ENCODE results near the gene LDLRAD3.

LDLRAD3 gene

DNA sequence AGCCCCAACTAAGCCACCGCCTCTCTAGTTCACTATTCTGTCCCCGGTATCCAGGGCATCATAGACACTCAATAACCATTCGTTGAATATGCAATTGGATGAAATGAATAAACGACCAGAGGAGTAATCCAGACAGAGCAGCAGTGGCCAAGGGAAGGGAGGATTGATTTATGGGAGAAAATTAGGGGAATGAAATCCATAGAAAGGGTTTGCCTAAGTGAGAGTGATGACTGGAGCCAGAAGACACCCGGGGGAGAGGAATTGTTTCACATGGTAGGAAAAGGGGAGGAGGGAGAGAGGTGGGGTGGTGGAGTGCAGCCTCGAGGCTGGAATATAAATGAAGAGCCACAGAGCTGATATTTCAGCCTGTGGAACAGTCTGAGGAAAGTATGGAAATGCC lies 177.2 kb downstream of the LDLRAD3 start:
- Histone ChIP-seq H3K27ac (ENCODE audit: low read depth, low read length) (no peak overlapping the region), H3K27me3 (ENCODE audit: control insufficient read depth, insufficient read depth, low read length) (no peaks in the 10 kb centered on the region), H3K36me3 (ENCODE audit: control insufficient read depth, insufficient read depth, low read length) (no peaks in the 10 kb centered on the region), H3K4me1 (ENCODE audit: control insufficient read depth, insufficient read depth, low read length) (no peaks in the 10 kb centered on the region), H3K4me3 (ENCODE audit: low read length) (no peak overlapping the region), H3K9ac (ENCODE audit: low read length) (no peak overlapping the region)

- H3K9ac ChIP-seq (ENCODE audit: low read length), result no peak overlapping the region
- H3K36me3 ChIP-seq (ENCODE audit: control insufficient read depth, insufficient read depth, low read length), result no peaks in the 10 kb centered on the region
- no peak overlapping the region for H3K27ac ChIP-seq (ENCODE audit: low read depth, low read length)
- no peak overlapping the region for H3K4me3 ChIP-seq (ENCODE audit: low read length)
- no peaks in the 10 kb centered on the region for H3K4me1 ChIP-seq (ENCODE audit: control insufficient read depth, insufficient read depth, low read length)
- no peaks in the 10 kb centered on the region for H3K27me3 ChIP-seq (ENCODE audit: control insufficient read depth, insufficient read depth, low read length)
These were observed 178.8 kb downstream of the LDLRAD3 start for GRCh38 chr11:36122671-36123070.

GRCh38 chr11:36123336-36124101 lies 179.7 kb downstream of the LDLRAD3 start:
- no peak overlapping the region for H3K27ac ChIP-seq (ENCODE audit: low read depth, low read length)
- no peaks in the 10 kb centered on the region for H3K27me3 ChIP-seq (ENCODE audit: control insufficient read depth, insufficient read depth, low read length)
- no peak overlapping the region for H3K4me3 ChIP-seq (ENCODE audit: low read length)
- no peaks in the 10 kb centered on the region for H3K4me1 ChIP-seq (ENCODE audit: control insufficient read depth, insufficient read depth, low read length)
- H3K9ac ChIP-seq (ENCODE audit: low read length), result no peak overlapping the region
- no peaks in the 10 kb centered on the region for H3K36me3 ChIP-seq (ENCODE audit: control insufficient read depth, insufficient read depth, low read length)

DNA sequence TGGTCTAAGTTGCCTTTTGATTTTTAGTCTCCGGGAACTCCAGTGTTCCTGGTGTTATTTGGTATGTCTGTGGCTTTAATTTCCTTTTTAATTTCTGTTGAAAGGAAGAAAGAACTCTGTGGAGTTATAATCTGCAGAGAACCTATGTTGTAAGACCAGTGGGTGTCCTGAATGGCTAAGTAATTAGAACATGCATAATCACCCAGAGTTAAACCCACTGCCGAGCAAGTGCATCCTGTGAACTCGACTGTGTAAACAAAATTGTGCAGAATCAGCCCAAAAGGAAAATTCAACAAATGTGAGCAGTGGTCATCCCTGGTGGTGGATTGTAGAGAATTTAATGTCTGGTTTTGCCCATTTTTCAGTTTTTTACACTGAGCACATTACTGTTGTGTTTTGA lies 182.8 kb downstream of the LDLRAD3 start:
- Histone ChIP-seq H3K36me3 (ENCODE audit: control insufficient read depth, insufficient read depth, low read length) (no peaks in the 10 kb centered on the region), H3K9ac (ENCODE audit: low read length) (no peak overlapping the region), H3K27me3 (ENCODE audit: control insufficient read depth, insufficient read depth, low read length) (no peaks in the 10 kb centered on the region), H3K4me3 (ENCODE audit: low read length) (no peak overlapping the region), H3K4me1 (ENCODE audit: control insufficient read depth, insufficient read depth, low read length) (no peaks in the 10 kb centered on the region), H3K27ac (ENCODE audit: low read depth, low read length) (no peak overlapping the region)

DNA sequence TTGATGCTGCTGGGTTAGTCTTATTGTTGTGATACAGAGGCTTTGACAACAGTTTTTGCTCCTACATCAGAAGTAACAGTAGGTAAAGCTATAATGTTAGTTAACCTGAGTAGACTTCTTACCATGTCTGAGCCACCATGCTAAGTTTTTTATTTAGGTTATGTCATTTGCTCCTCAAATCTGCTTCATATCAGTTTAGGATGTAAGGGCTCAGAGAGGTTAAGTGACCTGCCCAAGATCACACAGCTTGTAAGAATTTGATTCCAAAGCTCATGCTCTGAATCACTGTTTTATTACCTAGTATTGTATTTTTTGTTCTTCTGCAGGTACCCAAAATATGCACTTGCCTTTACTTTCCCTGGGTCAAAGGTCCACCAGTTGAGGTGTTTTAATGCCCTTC lies 183.7 kb downstream of the LDLRAD3 start:
- Histone ChIP-seq H3K4me3 (ENCODE audit: low read length) (no peak overlapping the region), H3K27ac (ENCODE audit: low read depth, low read length) (no peak overlapping the region)

GRCh38 chr11:36129955-36130354 lies 186.1 kb downstream of the LDLRAD3 start:
- Histone ChIP-seq H3K27ac (ENCODE audit: low read depth, low read length) (no peak overlapping the region), H3K4me3 (ENCODE audit: low read length) (no peak overlapping the region), H3K9ac (ENCODE audit: low read length) (no peak overlapping the region), H3K27me3 (ENCODE audit: control insufficient read depth, insufficient read depth, low read length) (no peaks in the 10 kb centered on the region), H3K36me3 (ENCODE audit: control insufficient read depth, insufficient read depth, low read length) (no peaks in the 10 kb centered on the region), H3K4me1 (ENCODE audit: control insufficient read depth, insufficient read depth, low read length) (no peaks in the 10 kb centered on the region)

More for the DNA sequence above, 183.7 kb downstream of the LDLRAD3 start:
- Histone ChIP-seq H3K4me1 (ENCODE audit: control insufficient read depth, insufficient read depth, low read length) (no peaks in the 10 kb centered on the region), H3K9ac (ENCODE audit: low read length) (no peak overlapping the region), H3K36me3 (ENCODE audit: control insufficient read depth, insufficient read depth, low read length) (no peaks in the 10 kb centered on the region), H3K27me3 (ENCODE audit: control insufficient read depth, insufficient read depth, low read length) (no peaks in the 10 kb centered on the region)

GRCh38 chr11:36130401-36130800 lies 186.5 kb downstream of the LDLRAD3 start:
- no peak overlapping the region for H3K9ac ChIP-seq (ENCODE audit: low read length)
- H3K27ac ChIP-seq (ENCODE audit: low read depth, low read length), result no peak overlapping the region
- H3K27me3 ChIP-seq (ENCODE audit: control insufficient read depth, insufficient read depth, low read length), result no peaks in the 10 kb centered on the region
- no peaks in the 10 kb centered on the region for H3K4me1 ChIP-seq (ENCODE audit: control insufficient read depth, insufficient read depth, low read length)
- no peak overlapping the region for H3K4me3 ChIP-seq (ENCODE audit: low read length)
- H3K36me3 ChIP-seq (ENCODE audit: control insufficient read depth, insufficient read depth, low read length), result no peaks in the 10 kb centered on the region

GRCh38 chr11:36131721-36132397 lies 188.0 kb downstream of the LDLRAD3 start:
- Histone ChIP-seq H3K27me3 (ENCODE audit: control insufficient read depth, insufficient read depth, low read length) (no peaks in the 10 kb centered on the region), H3K36me3 (ENCODE audit: control insufficient read depth, insufficient read depth, low read length) (no peaks in the 10 kb centered on the region)

GRCh38 chr11:36132940-36133339 lies 189.1 kb downstream of the LDLRAD3 start:
- no peaks in the 10 kb centered on the region for H3K27me3 ChIP-seq (ENCODE audit: control insufficient read depth, insufficient read depth, low read length)
- no peaks in the 10 kb centered on the region for H3K36me3 ChIP-seq (ENCODE audit: control insufficient read depth, insufficient read depth, low read length)
- H3K4me3 ChIP-seq (ENCODE audit: low read length), result no peak overlapping the region
- no peak overlapping the region for H3K9ac ChIP-seq (ENCODE audit: low read length)
- no peak overlapping the region for H3K27ac ChIP-seq (ENCODE audit: low read depth, low read length)
- no peaks in the 10 kb centered on the region for H3K4me1 ChIP-seq (ENCODE audit: control insufficient read depth, insufficient read depth, low read length)

More at GRCh38 chr11:36131721-36132397, 188.0 kb downstream of the LDLRAD3 start:
- Histone ChIP-seq H3K4me3 (ENCODE audit: low read length) (no peak overlapping the region), H3K27ac (ENCODE audit: low read depth, low read length) (no peak overlapping the region), H3K9ac (ENCODE audit: low read length) (no peak overlapping the region), H3K4me1 (ENCODE audit: control insufficient read depth, insufficient read depth, low read length) (no peaks in the 10 kb centered on the region)

GRCh38 chr11:36135076-36135475 lies 191.2 kb downstream of the LDLRAD3 start:
- H3K9ac ChIP-seq (ENCODE audit: low read length), result no peak overlapping the region
- no peaks in the 10 kb centered on the region for H3K36me3 ChIP-seq (ENCODE audit: control insufficient read depth, insufficient read depth, low read length)

DNA sequence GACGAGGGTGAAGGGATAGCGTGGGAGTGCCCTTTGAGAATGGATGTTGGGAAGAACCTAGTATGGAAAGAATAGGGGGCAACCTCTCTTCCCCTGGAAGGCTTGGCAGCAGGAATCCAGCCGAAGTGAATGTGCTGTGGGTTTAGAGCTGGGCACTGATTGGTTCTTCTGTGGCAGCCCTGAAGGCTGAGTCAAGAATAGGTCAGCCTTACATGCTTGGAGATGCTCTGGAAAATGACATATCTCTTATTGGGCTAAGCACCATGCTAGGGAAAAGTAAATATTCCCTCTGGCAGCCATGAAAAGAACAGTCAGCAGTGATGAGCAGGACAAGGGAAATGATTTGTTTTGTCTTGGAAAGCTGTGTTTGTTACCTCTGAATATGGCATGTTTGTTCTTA lies 195.9 kb downstream of the LDLRAD3 start:
- no peaks in the 10 kb centered on the region for H3K27me3 ChIP-seq (ENCODE audit: control insufficient read depth, insufficient read depth, low read length)
- H3K4me1 ChIP-seq (ENCODE audit: control insufficient read depth, insufficient read depth, low read length), result no peaks in the 10 kb centered on the region
- no peak overlapping the region for H3K4me3 ChIP-seq (ENCODE audit: low read length)
- H3K36me3 ChIP-seq (ENCODE audit: control insufficient read depth, insufficient read depth, low read length), result no peaks in the 10 kb centered on the region
- no peak overlapping the region for H3K9ac ChIP-seq (ENCODE audit: low read length)
- H3K27ac ChIP-seq (ENCODE audit: low read depth, low read length), result no peak overlapping the region

More at GRCh38 chr11:36135076-36135475, 191.2 kb downstream of the LDLRAD3 start:
- H3K4me3 ChIP-seq (ENCODE audit: low read length), result no peak overlapping the region
- no peaks in the 10 kb centered on the region for H3K27me3 ChIP-seq (ENCODE audit: control insufficient read depth, insufficient read depth, low read length)
- no peaks in the 10 kb centered on the region for H3K4me1 ChIP-seq (ENCODE audit: control insufficient read depth, insufficient read depth, low read length)
- H3K27ac ChIP-seq (ENCODE audit: low read depth, low read length), result no peak overlapping the region

- Histone ChIP-seq H3K9ac (ENCODE audit: low read length) (no peak overlapping the region), H3K27ac (ENCODE audit: low read depth, low read length) (no peak overlapping the region), H3K27me3 (ENCODE audit: control insufficient read depth, insufficient read depth, low read length) (no peaks in the 10 kb centered on the region), H3K4me1 (ENCODE audit: control insufficient read depth, insufficient read depth, low read length) (no peaks in the 10 kb centered on the region), H3K36me3 (ENCODE audit: control insufficient read depth, insufficient read depth, low read length) (no peaks in the 10 kb centered on the region), H3K4me3 (ENCODE audit: low read length) (no peak overlapping the region)
These were observed 197.5 kb downstream of the LDLRAD3 start for GRCh38 chr11:36141196-36141953.

Measured in rectal smooth muscle tissue (tissue), 1 donor.